ENCODE results near the gene MRGPRG. TPM values are rescaled to one million over a fixed set of nuclear protein-coding genes. Genes with fewer than 3 reads are reported as not detected.

Gene MRGPRG
- total RNA-seq, 1 experiment from 2014 or later = not detected

- POLR2A ChIA-PET = no interaction called here
- Histone ChIP-seq H3K27ac (ENCODE audit: low read length) (no peak overlapping the region), H3K36me3 (ENCODE audit: control insufficient read depth, insufficient read depth, low read length) (no peaks in the 10 kb centered on the region), H3K27me3 (ENCODE audit: control insufficient read depth, insufficient read depth, low read length) (peaks cover 4% of the 10 kb centered on the region; the same call in 1 of the 2 replicates), H3K4me3 (ENCODE audit: low read depth in 2 of 2, low read length in 2 of 2) (no peak overlapping the region), H3K9me3 (ENCODE audit: control insufficient read depth, insufficient read depth, low read depth, low read length) (no peaks in the 10 kb centered on the region), H3K4me1 (ENCODE audit: control insufficient read depth, insufficient read depth, low read length) (no peaks in the 10 kb centered on the region)
- no peak for DNase-seq (ENCODE audit: low read depth, low spot score)
- TF ChIP-seq SIN3A (IDR thresholded peaks at IDR 0.05; ENCODE audit: borderline replicate concordance, insufficient read depth, low read depth, low read length) = no peak
- TF ChIP-seq REST (IDR thresholded peaks at IDR 0.05; ENCODE audit: insufficient read depth in 1 of 2, low read depth in 2 of 2, low read length in 1 of 2) = no peak
- no peak for TF ChIP-seq POLR2AphosphoS5 (IDR thresholded peaks at IDR 0.05; ENCODE audit: low read depth, low read length)
- no peak for TF ChIP-seq TCF7L2 (IDR thresholded peaks at IDR 0.05; ENCODE audit: low read depth, low read length)
- TF ChIP-seq CTCF (IDR thresholded peaks at IDR 0.05) = no peak
- CTCF ChIA-PET = no interaction called here
- intact Hi-C loops (cut with micrococcal nuclease; ENCODE audit: unreplicated experiment) (loop anchor here (10.0 kb wide), 1 partner anchor 289 kb away; no protein-coding TSS in a partner anchor), in situ Hi-C loops (cut with HindIII; ENCODE audit: low pct_unique_long_range_greater_than_20kb, low sequenced_read_pairs) (no loop called here)
- no TSS peak for BruUV-seq (replicated peaks)
- no peak for ATAC-seq
Observed at GRCh38 chr11:3223932-3224381, 5.3 kb upstream of the MRGPRG start.

GRCh38 chr11:3222941-3223915, 4.6 kb upstream of the MRGPRG start:
- ChIA-PET CTCF (no interaction called here), POLR2A (no interaction called here)
- in situ Hi-C loops (cut with HindIII; ENCODE audit: low pct_unique_long_range_greater_than_20kb, low sequenced_read_pairs) (no loop called here), intact Hi-C loops (cut with micrococcal nuclease; ENCODE audit: unreplicated experiment) (loop anchor here (10.0 kb wide), 1 partner anchor 288 kb away; no protein-coding TSS in a partner anchor)
- Histone ChIP-seq H3K27me3 (ENCODE audit: control insufficient read depth, insufficient read depth, low read length) (peaks cover 4% of the 10 kb centered on the region; the same call in 1 of the 2 replicates), H3K9me3 (ENCODE audit: control insufficient read depth, insufficient read depth, low read depth, low read length) (no peaks in the 10 kb centered on the region), H3K4me3 (ENCODE audit: low read depth in 2 of 2, low read length in 2 of 2) (no peak overlapping the region), H3K4me1 (ENCODE audit: control insufficient read depth, insufficient read depth, low read length) (no peaks in the 10 kb centered on the region), H3K27ac (ENCODE audit: low read length) (no peak overlapping the region), H3K36me3 (ENCODE audit: control insufficient read depth, insufficient read depth, low read length) (no peaks in the 10 kb centered on the region)
- ATAC-seq (no peak), DNase-seq (ENCODE audit: low read depth, low spot score) (no peak)
- no peak for TF ChIP-seq REST (IDR thresholded peaks at IDR 0.05; ENCODE audit: insufficient read depth in 1 of 2, low read depth in 2 of 2, low read length in 1 of 2)
- no peak for TF ChIP-seq TCF7L2 (IDR thresholded peaks at IDR 0.05; ENCODE audit: low read depth, low read length)
- no peak for TF ChIP-seq CTCF (IDR thresholded peaks at IDR 0.05)
- no peak for TF ChIP-seq SIN3A (IDR thresholded peaks at IDR 0.05; ENCODE audit: borderline replicate concordance, insufficient read depth, low read depth, low read length)
- no peak for TF ChIP-seq POLR2AphosphoS5 (IDR thresholded peaks at IDR 0.05; ENCODE audit: low read depth, low read length)
- no TSS peak for BruUV-seq (replicated peaks)

All from Panc1 (cell line).